Measurements from ENCODE around the gene TMEM131L. TPM values are rescaled to one million over a fixed set of nuclear protein-coding genes. Genes with fewer than 3 reads are reported as not detected.

TMEM131L gene
- total RNA-seq, 1 donor from 2014 or later: 6.4 TPM

DNA sequence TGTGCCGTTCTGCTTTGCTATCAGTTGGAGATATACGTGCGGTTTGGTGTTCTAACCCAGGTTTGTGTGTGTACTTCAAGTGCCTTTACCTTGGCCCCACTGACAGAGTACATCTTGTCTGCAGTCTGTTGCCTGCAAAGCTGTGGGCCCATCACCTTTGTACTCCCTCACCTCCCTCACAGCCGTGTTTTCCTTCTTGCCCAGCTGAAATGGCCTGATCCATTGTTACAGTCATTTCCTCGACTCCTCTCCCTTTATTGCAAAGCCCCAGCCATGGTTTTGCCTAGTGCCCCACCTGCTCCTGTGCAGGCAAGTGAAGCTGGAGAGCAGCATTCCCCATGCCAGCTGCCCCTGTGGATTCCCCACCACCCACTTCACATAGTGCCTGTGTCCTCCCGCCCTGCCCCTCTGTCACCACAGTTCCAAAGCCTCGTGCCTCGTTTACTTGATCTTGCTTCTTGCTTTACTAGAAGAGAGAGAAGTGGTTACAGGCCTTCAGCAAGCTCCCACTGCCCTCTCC is 162.7 kb downstream of the TMEM131L start:
- no peak for DNase-seq (ENCODE audit: extremely low spot score, unreplicated experiment)
- TF ChIP-seq, protein P1, sequence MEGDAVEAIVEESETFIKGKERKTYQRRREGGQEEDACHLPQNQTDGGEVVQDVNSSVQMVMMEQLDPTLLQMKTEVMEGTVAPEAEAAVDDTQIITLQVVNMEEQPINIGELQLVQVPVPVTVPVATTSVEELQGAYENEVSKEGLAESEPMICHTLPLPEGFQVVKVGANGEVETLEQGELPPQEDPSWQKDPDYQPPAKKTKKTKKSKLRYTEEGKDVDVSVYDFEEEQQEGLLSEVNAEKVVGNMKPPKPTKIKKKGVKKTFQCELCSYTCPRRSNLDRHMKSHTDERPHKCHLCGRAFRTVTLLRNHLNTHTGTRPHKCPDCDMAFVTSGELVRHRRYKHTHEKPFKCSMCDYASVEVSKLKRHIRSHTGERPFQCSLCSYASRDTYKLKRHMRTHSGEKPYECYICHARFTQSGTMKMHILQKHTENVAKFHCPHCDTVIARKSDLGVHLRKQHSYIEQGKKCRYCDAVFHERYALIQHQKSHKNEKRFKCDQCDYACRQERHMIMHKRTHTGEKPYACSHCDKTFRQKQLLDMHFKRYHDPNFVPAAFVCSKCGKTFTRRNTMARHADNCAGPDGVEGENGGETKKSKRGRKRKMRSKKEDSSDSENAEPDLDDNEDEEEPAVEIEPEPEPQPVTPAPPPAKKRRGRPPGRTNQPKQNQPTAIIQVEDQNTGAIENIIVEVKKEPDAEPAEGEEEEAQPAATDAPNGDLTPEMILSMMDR (IDR thresholded peaks at IDR 0.05): no peak
- no peaks in the 10 kb centered on the region for H3K9me3 Mint-ChIP-seq (ENCODE audit: unreplicated experiment)
- no peak overlapping the region for H3K27ac Mint-ChIP-seq (ENCODE audit: unreplicated experiment)
- peaks cover 30% of the 10 kb centered on the region for H3K36me3 Mint-ChIP-seq (ENCODE audit: unreplicated experiment)
- H3K4me1 Mint-ChIP-seq (ENCODE audit: unreplicated experiment): peaks cover 1% of the 10 kb centered on the region
- H3K27me3 Mint-ChIP-seq (ENCODE audit: unreplicated experiment): no peaks in the 10 kb centered on the region
- no peak overlapping the region for H3K4me3 Mint-ChIP-seq (ENCODE audit: unreplicated experiment)

DNA sequence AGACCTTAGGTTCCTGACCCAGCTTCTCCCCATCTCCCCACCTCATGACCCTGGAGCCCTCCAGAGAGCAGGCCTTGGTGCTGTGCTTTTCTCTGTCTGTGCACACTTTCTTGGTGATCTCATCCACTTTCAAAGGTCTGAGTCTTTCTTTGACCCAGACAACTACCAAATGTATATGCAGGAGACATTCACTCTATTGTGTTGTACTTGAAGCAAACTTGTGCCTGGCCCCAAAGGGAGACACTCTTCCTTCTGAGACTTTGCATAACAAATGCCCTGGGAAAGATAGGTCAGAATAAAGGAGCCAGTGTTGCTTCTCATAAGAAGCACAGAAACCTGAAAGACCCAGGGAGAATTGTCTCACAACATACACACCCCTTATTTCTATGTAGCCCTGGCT is 163.6 kb downstream of the TMEM131L start:
- H3K36me3 Mint-ChIP-seq (ENCODE audit: unreplicated experiment): peaks cover 33% of the 10 kb centered on the region
- no peak for DNase-seq (ENCODE audit: extremely low spot score, unreplicated experiment)
- H3K27ac Mint-ChIP-seq (ENCODE audit: unreplicated experiment): no peak overlapping the region
- H3K27me3 Mint-ChIP-seq (ENCODE audit: unreplicated experiment): no peaks in the 10 kb centered on the region
- H3K9me3 Mint-ChIP-seq (ENCODE audit: unreplicated experiment): no peaks in the 10 kb centered on the region
- TF ChIP-seq, protein P1 (IDR thresholded peaks at IDR 0.05): no peak
- no peak overlapping the region for H3K4me3 Mint-ChIP-seq (ENCODE audit: unreplicated experiment)
- H3K4me1 Mint-ChIP-seq (ENCODE audit: unreplicated experiment): peaks cover 1% of the 10 kb centered on the region

DNA sequence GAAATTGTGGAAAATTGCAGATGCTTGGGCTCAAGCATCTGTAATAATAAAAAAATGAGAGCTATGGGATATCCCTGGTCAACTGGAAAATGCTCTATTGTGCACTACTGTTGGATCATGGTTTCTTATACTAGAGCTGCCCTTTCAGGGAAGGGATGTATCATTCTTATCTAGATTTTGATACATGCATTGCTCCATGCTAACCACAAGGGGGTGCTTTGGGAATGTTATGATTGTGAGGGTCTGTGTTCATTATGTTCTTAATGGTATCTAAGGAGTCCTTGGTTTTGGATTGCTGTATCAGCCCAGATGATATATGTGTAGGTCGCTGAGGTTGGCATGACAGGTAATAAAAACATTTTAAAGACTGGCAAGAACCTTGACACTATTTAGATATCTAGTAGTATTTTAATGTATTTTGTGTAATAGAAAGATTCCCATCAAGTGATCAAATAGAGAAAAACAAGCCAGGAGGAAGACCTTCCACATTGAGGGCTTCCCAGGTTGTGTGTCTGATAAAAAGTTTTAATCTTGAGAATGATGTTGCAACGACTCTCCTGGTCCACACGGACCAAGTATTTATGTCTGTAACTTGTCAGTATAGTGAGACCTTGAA is 168.7 kb downstream of the TMEM131L start:
- Mint-ChIP-seq H3K4me1 (ENCODE audit: unreplicated experiment) (peaks cover 1% of the 10 kb centered on the region), H3K36me3 (ENCODE audit: unreplicated experiment) (peaks cover 38% of the 10 kb centered on the region), H3K4me3 (ENCODE audit: unreplicated experiment) (no peak overlapping the region), H3K27me3 (ENCODE audit: unreplicated experiment) (no peaks in the 10 kb centered on the region), H3K27ac (ENCODE audit: unreplicated experiment) (no peak overlapping the region), H3K9me3 (ENCODE audit: unreplicated experiment) (no peaks in the 10 kb centered on the region)
- TF ChIP-seq, protein P1 (IDR thresholded peaks at IDR 0.05): peak; percentile 63
- no peak for DNase-seq (ENCODE audit: extremely low spot score, unreplicated experiment)

DNA sequence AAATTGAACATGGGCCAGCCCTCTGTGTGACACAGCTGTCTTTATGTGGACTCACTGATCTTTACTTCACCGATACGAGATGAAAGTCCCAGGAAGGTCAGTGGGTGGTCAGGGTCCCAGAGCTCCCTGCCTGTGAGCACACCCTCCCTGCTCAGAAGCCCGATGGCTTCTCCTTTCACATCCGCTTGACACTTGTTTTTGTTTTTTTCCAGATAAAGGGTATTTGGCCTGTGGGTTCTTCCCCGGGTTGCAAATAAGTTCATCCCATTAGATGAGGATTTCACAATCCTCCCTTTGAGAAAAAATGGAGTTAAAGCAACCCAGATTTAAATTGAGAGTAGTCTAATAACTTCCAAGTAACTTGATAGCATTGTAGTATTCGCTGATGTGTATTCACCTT is 169.7 kb downstream of the TMEM131L start:
- Mint-ChIP-seq H3K4me3 (ENCODE audit: unreplicated experiment) (no peak overlapping the region), H3K27me3 (ENCODE audit: unreplicated experiment) (no peaks in the 10 kb centered on the region), H3K9me3 (ENCODE audit: unreplicated experiment) (no peaks in the 10 kb centered on the region), H3K36me3 (ENCODE audit: unreplicated experiment) (peaks cover 30% of the 10 kb centered on the region), H3K27ac (ENCODE audit: unreplicated experiment) (no peak overlapping the region), H3K4me1 (ENCODE audit: unreplicated experiment) (peaks cover 1% of the 10 kb centered on the region)
- TF ChIP-seq, protein P1 (IDR thresholded peaks at IDR 0.05): no peak
- DNase-seq (ENCODE audit: extremely low spot score, unreplicated experiment): no peak

DNA sequence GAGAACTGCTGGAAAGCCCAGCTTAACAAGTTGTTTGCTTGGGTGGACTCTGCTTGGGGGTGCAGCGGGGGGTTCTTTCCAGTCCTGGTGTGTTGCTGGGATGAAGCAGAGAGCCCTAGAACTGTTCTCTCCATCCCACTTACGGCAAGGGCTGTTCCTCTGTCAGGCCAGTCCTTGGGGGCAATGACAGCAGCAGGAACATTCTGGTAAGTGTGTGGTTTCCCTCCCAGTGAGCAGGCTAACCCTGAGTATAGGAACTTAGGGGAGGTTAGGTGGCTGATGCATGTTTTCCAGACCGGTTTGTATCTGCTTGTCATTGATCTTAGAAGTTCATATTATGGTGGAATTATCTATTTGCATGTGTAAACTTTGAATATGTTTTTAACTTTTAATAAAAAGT is 171.0 kb downstream of the TMEM131L start:
- no peaks in the 10 kb centered on the region for H3K27me3 Mint-ChIP-seq (ENCODE audit: unreplicated experiment)
- no peaks in the 10 kb centered on the region for H3K4me1 Mint-ChIP-seq (ENCODE audit: unreplicated experiment)
- no peak for DNase-seq (ENCODE audit: extremely low spot score, unreplicated experiment)
- peaks cover 27% of the 10 kb centered on the region for H3K36me3 Mint-ChIP-seq (ENCODE audit: unreplicated experiment)
- H3K4me3 Mint-ChIP-seq (ENCODE audit: unreplicated experiment): no peak overlapping the region
- no peak overlapping the region for H3K27ac Mint-ChIP-seq (ENCODE audit: unreplicated experiment)
- TF ChIP-seq, protein P1 (IDR thresholded peaks at IDR 0.05): no peak
- no peaks in the 10 kb centered on the region for H3K9me3 Mint-ChIP-seq (ENCODE audit: unreplicated experiment)
